GM21576 (cell line): Measurements from ENCODE around the gene PPP1R37.

Experiments used
- ATAC-seq: cut with Tn5 transposase; IDR thresholded peaks from one replicate; pipeline ENCODE4 v1.9.1; 2021; ENCODE audit warnings: mild to moderate bottlenecking, moderate library complexity; ENCODE audit not compliant: unreplicated experiment

The PPP1R37 gene

DNA sequence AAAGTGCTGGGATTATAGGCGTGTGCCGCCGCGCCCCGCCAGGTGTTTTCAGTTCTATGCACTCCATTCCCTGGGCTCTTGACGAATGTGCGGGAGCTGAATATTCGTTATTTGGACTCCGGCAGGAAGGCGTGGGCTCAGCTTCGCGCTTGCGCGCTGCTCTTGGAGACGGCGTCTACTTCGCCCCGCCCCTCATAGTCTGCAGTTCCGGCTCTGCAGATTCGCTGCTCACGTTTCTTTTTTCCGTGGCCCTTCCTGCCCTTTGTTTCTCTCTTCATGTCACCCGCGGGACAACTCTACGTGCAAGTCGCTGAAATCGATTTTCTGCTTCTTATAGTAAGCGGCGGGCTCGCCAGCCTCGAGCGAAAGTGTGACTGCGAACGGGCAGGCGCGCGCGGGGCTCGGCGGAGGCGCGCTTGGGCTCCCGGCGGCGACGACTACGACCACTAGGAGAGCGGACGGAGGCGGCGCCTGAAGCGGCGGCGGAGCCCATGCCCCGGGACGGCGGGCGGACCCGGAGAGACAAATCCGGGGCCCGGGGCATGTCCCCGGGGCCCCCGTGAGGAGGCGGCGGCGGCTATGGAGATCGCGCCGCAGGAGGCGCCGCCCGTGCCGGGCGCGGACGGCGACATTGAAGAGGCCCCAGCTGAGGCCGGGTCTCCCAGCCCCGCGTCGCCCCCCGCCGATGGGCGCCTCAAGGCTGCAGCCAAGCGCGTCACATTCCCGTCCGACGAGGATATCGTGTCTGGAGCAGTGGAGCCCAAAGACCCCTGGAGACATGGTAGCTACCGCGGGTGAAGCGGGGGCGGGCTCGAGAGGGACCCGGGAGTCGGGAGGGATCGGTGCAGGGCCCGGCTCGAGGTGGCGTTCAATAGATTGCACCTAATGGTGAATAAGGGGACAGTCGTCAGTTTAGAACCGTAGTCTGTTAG lies at the start of gene PPP1R37:
Gene PPP1R37 (plus strand): TSS at position 433 of the 932 bp plus-strand sequence. CDS start 147 bp downstream, at position 580.
- ATAC-seq, result peak; percentile 56

GRCh38 chr19:45045671-45046353 lies 47.2 kb upstream of the PPP1R37 start:
- ATAC-seq, result no peak

- ATAC-seq, result no peak
Measured at GRCh38 chr19:45046355-45046754, 46.6 kb upstream of the PPP1R37 start.

- ATAC-seq, result no peak
Measured at GRCh38 chr19:45047188-45047797, 45.7 kb upstream of the PPP1R37 start.

DNA sequence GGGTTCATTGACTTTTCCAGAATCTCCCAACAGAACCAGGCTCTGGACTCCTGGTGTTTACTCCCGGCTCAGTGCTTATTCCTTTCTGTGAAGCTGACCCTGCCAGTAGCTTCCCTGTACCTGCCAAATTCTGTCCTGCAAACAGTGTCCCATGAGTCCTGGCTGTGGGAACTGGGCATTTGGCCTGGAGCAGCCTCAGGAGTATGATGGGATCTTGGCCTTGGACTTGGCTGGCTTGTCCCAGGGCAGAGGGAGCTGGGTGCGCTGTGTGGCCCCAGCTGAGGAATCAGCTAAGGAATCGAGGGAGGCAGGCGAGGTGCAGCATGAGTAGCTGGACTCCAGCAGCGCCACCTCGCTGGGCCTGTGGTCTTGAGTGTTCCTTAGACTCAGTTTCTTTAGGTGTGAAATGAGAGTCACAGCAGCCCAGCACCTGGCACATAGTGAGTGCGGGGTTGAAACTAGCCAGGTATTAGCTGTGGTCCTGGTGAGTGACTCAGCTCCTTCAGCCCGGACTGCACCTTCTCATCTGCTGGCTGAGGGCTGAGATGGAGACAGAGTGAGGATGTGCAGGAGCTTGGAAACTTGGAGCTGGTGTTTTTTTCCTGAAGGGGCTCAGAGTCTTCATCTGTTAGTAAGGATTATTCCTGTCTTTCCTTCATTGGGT lies 43.8 kb upstream of the PPP1R37 start:
- no peak for ATAC-seq

GRCh38 chr19:45050036-45050435 lies 42.9 kb upstream of the PPP1R37 start:
- ATAC-seq, result no peak

DNA sequence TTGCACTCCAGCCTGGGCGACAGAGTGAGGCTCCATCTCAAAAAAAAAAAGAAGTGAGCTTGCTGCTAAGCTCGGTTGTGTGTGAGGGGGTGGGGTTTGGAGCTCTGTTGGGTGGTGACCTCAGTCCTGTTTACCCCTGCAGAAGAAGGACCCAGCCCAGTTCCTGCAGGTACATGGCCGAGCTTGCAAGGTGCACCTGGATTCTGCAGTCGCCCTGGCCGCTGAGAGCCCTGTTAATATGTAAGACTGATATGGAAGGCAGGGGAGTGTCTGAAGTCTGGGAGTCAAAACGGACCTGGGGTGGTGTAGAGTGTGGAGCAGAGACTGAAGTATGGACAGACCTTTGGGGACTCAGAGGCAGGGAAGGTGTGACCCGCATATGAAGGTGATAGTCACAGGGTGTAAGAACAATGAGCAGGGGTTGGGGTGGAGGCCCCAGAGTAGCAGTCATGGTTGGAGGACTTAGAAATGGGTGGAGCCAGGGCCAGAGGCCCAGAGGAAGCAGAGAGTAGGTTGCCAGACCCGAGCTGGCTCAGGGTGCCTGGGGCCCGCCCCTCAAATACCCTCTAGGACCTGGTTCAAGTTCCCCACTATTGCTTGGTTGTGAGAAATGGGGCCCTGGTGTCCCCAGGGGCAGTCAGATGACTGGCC lies 40.9 kb upstream of the PPP1R37 start:
- no peak for ATAC-seq

DNA sequence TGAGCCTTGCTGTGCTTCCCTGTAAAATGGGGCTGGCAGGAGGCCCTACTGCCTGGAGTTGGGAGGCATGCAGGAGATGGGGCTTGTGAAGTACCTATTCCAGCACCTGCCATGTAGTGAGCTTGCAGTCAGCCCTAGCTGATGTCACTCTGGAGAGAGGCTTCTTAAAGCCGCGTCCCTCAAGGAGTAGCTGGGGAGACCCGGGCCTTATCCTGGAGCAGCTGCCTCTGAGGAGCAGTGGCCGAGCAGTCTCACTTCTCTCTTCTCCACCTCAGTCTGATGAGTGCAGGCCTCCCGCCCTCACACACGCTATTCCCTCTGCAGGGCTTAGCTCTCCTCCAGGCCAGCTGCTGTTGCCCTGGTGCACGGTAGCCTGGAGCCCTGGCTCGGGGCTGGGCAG lies 36.1 kb upstream of the PPP1R37 start:
- ATAC-seq, result no peak

GRCh38 chr19:45057444-45057843 lies 35.5 kb upstream of the PPP1R37 start:
- ATAC-seq, result no peak

DNA sequence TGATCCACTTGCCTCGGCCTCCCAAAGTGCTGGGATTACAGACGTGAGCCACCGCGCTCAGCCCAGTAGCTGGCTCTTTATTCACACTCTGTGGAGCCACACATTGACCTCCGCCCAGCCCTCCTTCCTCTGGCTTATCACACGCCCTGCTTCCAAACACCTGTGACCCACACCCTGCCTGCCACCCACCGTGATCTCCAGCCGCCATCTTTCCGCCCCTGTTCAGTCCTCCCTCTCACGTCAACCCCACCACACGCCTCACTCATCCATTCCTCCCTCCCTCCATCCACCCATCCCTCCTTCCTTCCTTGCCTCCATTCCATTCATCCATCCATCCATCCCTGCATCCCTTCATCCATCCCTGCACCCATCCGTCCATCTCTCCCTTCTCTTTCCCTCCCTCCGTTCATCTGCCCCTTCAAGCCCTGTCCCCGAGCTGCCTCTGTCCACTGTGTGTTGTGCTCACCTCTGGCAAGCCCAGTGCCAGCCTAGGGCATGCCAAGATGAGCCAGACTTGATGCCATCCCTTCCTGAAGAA lies 34.3 kb upstream of the PPP1R37 start:
- no peak for ATAC-seq

GRCh38 chr19:45059258-45059965 lies 33.6 kb upstream of the PPP1R37 start:
- ATAC-seq, result peak; percentile 57

DNA sequence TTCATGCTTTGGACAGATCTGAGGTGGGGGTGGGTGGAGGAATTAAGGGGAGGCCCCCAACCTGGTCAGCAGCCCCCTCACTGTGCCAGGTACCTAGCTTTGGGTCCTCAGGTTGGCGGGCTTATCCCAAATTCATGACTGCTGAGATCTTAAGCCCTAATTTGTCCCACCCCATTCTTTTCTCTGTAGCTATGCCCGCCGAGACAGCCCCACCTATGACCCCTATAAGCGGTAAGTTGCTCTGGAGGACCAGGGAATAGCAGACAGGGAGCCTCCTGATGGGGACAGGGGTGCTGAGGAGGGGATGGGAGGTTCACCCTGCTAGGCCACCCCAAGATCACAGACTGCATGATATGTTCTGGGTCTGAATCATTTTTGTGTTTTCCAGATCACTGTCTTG lies 31.0 kb upstream of the PPP1R37 start:
- ATAC-seq, result no peak

GRCh38 chr19:45063851-45064801 lies 28.9 kb upstream of the PPP1R37 start:
- ATAC-seq, result no peak

DNA sequence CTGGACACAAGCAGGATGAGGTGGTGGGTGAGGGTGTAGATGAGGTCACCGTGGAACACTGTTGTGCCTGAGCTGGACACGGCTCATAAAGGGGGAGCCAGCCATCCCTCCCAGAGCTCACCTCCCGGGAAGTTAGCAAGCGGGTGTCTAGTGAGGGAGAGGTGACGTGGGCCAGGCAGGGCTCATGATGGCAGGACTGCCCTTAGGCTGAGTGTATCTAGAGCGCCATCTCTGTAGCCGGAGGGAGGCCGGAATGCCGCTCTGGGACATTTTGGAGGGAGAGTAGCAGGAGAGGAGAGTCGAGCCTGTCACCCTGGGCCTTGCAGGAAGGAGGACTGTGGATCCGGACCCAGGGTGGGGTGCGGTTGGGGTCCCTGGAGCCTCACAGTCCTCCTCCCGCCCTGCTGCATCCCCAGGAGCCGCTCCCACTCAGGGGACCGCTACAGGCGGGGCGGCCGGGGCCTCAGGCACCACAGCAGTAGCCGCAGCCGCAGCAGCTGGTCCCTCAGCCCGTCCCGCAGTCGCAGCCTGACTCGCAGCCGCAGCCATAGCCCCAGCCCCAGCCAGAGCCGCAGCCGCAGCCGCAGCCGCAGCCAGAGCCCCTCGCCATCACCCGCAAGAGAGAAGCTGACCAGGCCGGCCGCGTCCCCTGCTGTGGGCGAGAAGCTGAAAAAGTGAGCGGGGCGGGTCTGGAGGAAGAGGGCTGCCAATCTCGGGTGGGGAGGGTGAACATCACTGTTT lies 25.9 kb upstream of the PPP1R37 start:
- no peak for ATAC-seq

GRCh38 chr19:45068041-45068440 lies 24.9 kb upstream of the PPP1R37 start:
- ATAC-seq, result no peak

DNA sequence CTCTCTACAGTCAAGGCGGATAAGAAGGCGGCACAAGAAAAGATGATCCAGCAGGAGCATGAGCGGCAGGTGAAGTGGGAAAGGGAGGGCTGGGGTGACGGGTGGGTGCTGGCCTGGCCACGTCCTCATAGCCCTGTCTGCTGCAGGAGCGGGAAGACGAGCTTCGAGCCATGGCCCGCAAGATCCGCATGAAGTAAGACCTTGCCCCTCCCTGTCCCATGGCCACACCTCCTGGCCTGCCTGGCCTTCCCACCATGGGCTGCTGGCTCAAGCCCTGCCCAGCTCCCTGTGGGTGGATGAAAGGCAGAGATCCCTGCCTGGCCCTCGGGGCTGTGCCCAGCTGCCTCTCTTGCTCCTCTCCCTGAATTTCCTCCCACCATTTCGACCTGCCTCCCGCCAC lies 23.9 kb upstream of the PPP1R37 start:
- no peak for ATAC-seq

- no peak for ATAC-seq
Measured at GRCh38 chr19:45070214-45070613, 22.8 kb upstream of the PPP1R37 start.
